Spleen (tissue), 7 donors: ENCODE measurements around the gene PSD2.

Experiments used
- POLR2A ChIP-seq, 3 donors: fragments of 450-650 bp; IDR thresholded peaks; one replicate each; pipeline ENCODE4 v1.5.1; 2017; ENCODE audit warnings: antibody characterized with exemption in 3 of 3, mild to moderate bottlenecking in 1 of 3
- TF ChIP-seq, protein P1 (sequence below), 11 experiments: fragments of 200-600 bp in 7 of 11; fragments of 450-650 bp in 4 of 11; sonication (generic) in 4 of 11; IDR thresholded peaks in 8 of 11; conservative IDR thresholded peaks in 3 of 11; 1 replicate in 7 of 11; 2 replicates in 4 of 11; pipeline versions ENCODE4 v1.4.0 to v1.8.0; 2016 to 2021; ENCODE audit warnings: antibody characterized with exemption in 11 of 11, inconsistent platforms in 4 of 11, mild to moderate bottlenecking in 1 of 11
- donor health status: DM: no; HTN: no; CAD: no; lungs with moderate emphysema.
- donor health status: DM: no; HTN: no; CAD: no.
- donor health status: DM: no; HTN: no; CAD: no.

DNA sequence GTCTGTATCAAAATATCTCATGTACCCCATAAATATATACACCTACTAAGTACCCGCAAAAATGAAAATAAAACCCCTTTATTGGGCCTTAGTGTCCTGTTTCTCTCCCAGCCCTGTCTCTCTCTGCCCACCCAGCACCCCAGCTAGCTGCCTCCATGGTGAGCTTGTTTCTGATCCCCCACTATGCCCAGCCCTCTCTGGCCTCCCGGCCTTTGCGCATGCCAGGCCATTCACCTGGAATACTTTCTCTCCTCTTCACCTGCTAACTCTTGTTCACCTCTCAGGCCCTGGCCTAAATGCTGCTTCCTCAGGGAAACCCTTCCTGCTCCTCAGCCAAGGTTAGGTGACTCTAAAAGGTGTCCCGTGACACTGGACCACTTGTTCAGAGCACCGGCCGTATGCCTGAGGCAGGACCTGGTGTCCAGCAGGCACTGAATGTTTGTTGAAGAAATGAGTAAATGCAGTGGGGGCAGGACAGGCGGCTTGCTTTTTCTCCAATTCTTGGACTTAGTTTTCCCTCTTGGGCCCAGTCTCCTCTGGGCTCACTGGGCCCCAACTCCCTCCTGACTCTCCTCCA lies 58.5 kb downstream of the PSD2 start:
- TF ChIP-seq, protein P1, sequence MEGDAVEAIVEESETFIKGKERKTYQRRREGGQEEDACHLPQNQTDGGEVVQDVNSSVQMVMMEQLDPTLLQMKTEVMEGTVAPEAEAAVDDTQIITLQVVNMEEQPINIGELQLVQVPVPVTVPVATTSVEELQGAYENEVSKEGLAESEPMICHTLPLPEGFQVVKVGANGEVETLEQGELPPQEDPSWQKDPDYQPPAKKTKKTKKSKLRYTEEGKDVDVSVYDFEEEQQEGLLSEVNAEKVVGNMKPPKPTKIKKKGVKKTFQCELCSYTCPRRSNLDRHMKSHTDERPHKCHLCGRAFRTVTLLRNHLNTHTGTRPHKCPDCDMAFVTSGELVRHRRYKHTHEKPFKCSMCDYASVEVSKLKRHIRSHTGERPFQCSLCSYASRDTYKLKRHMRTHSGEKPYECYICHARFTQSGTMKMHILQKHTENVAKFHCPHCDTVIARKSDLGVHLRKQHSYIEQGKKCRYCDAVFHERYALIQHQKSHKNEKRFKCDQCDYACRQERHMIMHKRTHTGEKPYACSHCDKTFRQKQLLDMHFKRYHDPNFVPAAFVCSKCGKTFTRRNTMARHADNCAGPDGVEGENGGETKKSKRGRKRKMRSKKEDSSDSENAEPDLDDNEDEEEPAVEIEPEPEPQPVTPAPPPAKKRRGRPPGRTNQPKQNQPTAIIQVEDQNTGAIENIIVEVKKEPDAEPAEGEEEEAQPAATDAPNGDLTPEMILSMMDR (IDR thresholded peaks at IDR 0.05 in 8 of 11, conservative IDR thresholded peaks at IDR 0.05 in 3 of 11), result no peak
- no peak for TF ChIP-seq POLR2A (IDR thresholded peaks at IDR 0.05)
